ENCODE results near the gene NAA60.
A peak's percentile ranks its signal among the peaks of the same experiment; 100 is the strongest.

Gene NAA60

GRCh38 chr16:3443108-3444031 is at the start of gene NAA60, which contains the start of gene ZNF597:
NAA60 (plus strand) TSS chr16:3443680; CDS start chr16:3476228, 32,548 bp downstream.
ZNF597 (minus strand) TSS chr16:3443504; CDS start chr16:3443153, 351 bp downstream.
- Histone ChIP-seq H3K36me3 (peaks cover 53% of the 10 kb centered on the region), H3K4me3 (peak within 1 kb of the TSS; percentile 75), H3K9me3 (peaks cover 79% of the 10 kb centered on the region), H3K27ac (peak within 1 kb of the TSS; percentile 76), H3K9ac (peak within 1 kb of the TSS; percentile 81), H4K20me1 (no peaks in the 10 kb centered on the region), H3K4me2 (peak within 1 kb of the TSS; percentile 65), H3K27me3 (no peaks in the 10 kb centered on the region), H3K4me1 (0 out of 2 replicates have a peak, but pooled peaks cover 13% of the 10 kb centered on the region)
- no peak for TF ChIP-seq Cebpa-rat (IDR thresholded peaks at IDR 0.05)

- no peak for TF ChIP-seq Cebpa-rat (IDR thresholded peaks at IDR 0.05)
Observed at GRCh38 chr16:3400446-3400778, 43.1 kb upstream of the NAA60 start.

GRCh38 chr16:3400779-3401688 is 42.4 kb upstream of the NAA60 start, which contains the start of the genes ZNF174 and ZSCAN32:
ZNF174 (plus strand) TSS chr16:3401215; CDS start chr16:3402005, 790 bp downstream.
ZSCAN32 (minus strand) TSS chr16:3401004; CDS start chr16:3397557, 3,447 bp downstream.
- peak within 1 kb of the TSS; percentile 92 for H3K4me2 ChIP-seq
- H3K9ac ChIP-seq = peak within 1 kb of the TSS; percentile 92
- H3K4me1 ChIP-seq = peaks cover 23% of the 10 kb centered on the region
- peaks cover 68% of the 10 kb centered on the region for H3K36me3 ChIP-seq
- peaks cover 77% of the 10 kb centered on the region for H3K9me3 ChIP-seq
- no peaks in the 10 kb centered on the region for H3K27me3 ChIP-seq
- peak within 1 kb of the TSS; percentile 85 for H3K27ac ChIP-seq
- no peak for TF ChIP-seq Cebpa-rat (IDR thresholded peaks at IDR 0.05)
- H4K20me1 ChIP-seq = no peaks in the 10 kb centered on the region
- H3K4me3 ChIP-seq = peak within 1 kb of the TSS; percentile 89

More at GRCh38 chr16:3400446-3400778, 43.1 kb upstream of the NAA60 start:
- H3K4me3 ChIP-seq = peak overlapping the region; percentile 89
- peak overlapping the region; percentile 92 for H3K4me2 ChIP-seq
- peaks cover 77% of the 10 kb centered on the region for H3K9me3 ChIP-seq
- peak overlapping the region; percentile 92 for H3K9ac ChIP-seq
- peaks cover 23% of the 10 kb centered on the region for H3K4me1 ChIP-seq
- H3K27me3 ChIP-seq = no peaks in the 10 kb centered on the region
- peaks cover 68% of the 10 kb centered on the region for H3K36me3 ChIP-seq
- peak overlapping the region; percentile 85 for H3K27ac ChIP-seq
- H4K20me1 ChIP-seq = no peaks in the 10 kb centered on the region

DNA sequence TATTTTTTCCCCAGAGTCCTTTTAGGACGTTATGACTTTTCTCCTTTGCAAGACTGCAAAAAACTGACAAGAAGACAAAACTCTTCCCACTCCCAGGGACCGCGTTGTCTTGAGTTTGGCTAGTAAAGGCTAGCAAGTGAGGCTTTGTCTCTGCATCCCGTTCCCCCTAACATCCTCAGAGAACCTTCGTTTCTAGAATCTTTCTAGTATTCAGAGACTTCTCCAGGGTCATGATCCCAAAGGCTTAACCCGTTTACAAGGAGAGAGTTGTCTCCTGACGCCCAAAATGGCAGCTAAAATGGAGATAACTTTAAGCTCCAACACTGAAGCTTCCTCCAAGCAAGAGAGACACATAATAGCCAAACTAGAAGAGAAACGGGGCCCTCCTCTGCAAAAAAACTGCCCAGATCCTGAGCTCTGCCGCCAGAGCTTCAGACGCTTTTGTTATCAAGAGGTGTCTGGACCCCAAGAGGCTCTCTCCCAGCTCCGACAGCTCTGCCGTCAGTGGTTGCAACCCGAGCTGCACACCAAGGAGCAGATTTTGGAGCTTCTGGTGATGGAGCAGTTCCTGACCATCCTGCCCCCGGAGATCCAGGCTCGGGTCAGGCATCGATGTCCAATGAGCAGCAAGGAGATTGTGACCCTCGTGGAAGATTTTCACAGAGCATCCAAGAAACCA is 41.6 kb upstream of the NAA60 start:
- Histone ChIP-seq H3K36me3 (peaks cover 68% of the 10 kb centered on the region), H3K4me1 (peaks cover 23% of the 10 kb centered on the region), H3K27ac (peak overlapping the region; percentile 77), H4K20me1 (no peaks in the 10 kb centered on the region), H3K27me3 (no peaks in the 10 kb centered on the region), H3K9me3 (peaks cover 77% of the 10 kb centered on the region), H3K4me3 (peak overlapping the region; percentile 89), H3K4me2 (peak overlapping the region; percentile 91), H3K9ac (peak overlapping the region; percentile 92)
- no peak for TF ChIP-seq Cebpa-rat (IDR thresholded peaks at IDR 0.05)

- Histone ChIP-seq H3K36me3 (peaks cover 99% of the 10 kb centered on the region), H3K27me3 (no peaks in the 10 kb centered on the region), H3K9me3 (peaks cover 100% of the 10 kb centered on the region), H4K20me1 (no peaks in the 10 kb centered on the region), H3K27ac (no peak overlapping the region), H3K9ac (no peak overlapping the region), H3K4me1 (peaks cover 1% of the 10 kb centered on the region; the same call in 1 of the 2 replicates), H3K4me3 (peak overlapping the region; percentile 39), H3K4me2 (no peak overlapping the region)
- TF ChIP-seq Cebpa-rat (IDR thresholded peaks at IDR 0.05) = no peak
Observed at GRCh38 chr16:3408561-3409197, 34.8 kb upstream of the NAA60 start.

- Histone ChIP-seq H3K27ac (no peak overlapping the region), H3K9me3 (peaks cover 97% of the 10 kb centered on the region), H3K36me3 (peaks cover 56% of the 10 kb centered on the region), H3K9ac (no peak overlapping the region), H3K27me3 (no peaks in the 10 kb centered on the region), H4K20me1 (no peaks in the 10 kb centered on the region), H3K4me3 (peak overlapping the region; percentile 38; the same call in 1 of the 2 replicates), H3K4me1 (peaks cover 7% of the 10 kb centered on the region; the same call in 1 of the 2 replicates), H3K4me2 (no peak overlapping the region)
- TF ChIP-seq Cebpa-rat (IDR thresholded peaks at IDR 0.05) = no peak
Observed at GRCh38 chr16:3413730-3414379, 29.6 kb upstream of the NAA60 start.

GRCh38 chr16:3431779-3432219 is 11.7 kb upstream of the NAA60 start:
- H3K4me3 ChIP-seq = peak overlapping the region; percentile 43

GRCh38 chr16:3434373-3434772 is 9.1 kb upstream of the NAA60 start:
- Histone ChIP-seq H3K9me3 (peaks cover 55% of the 10 kb centered on the region), H3K9ac (no peak overlapping the region), H3K4me3 (no peak overlapping the region), H3K27me3 (no peaks in the 10 kb centered on the region), H3K4me1 (0 out of 2 replicates have a peak, but pooled peaks cover 12% of the 10 kb centered on the region), H3K36me3 (peaks cover 45% of the 10 kb centered on the region), H4K20me1 (no peaks in the 10 kb centered on the region), H3K27ac (no peak overlapping the region), H3K4me2 (no peak overlapping the region)
- no peak for TF ChIP-seq Cebpa-rat (IDR thresholded peaks at IDR 0.05)

More at GRCh38 chr16:3431779-3432219, 11.7 kb upstream of the NAA60 start:
- H3K4me2 ChIP-seq = peak overlapping the region; percentile 65
- peaks cover 30% of the 10 kb centered on the region for H3K36me3 ChIP-seq
- TF ChIP-seq Cebpa-rat (IDR thresholded peaks at IDR 0.05) = no peak
- peaks cover 53% of the 10 kb centered on the region for H3K9me3 ChIP-seq
- H4K20me1 ChIP-seq = no peaks in the 10 kb centered on the region
- H3K27ac ChIP-seq = peak overlapping the region; percentile 45
- H3K9ac ChIP-seq = no peak overlapping the region
- 0 out of 2 replicates have a peak, but pooled peaks cover 12% of the 10 kb centered on the region for H3K4me1 ChIP-seq
- no peaks in the 10 kb centered on the region for H3K27me3 ChIP-seq

All from BLaER1 (cell line).